MCF 10A (cell line): ENCODE results near the gene GOLGA2. TPM values are rescaled to one million over a fixed set of nuclear protein-coding genes. Genes with fewer than 3 reads are reported as not detected.
"Not testable (repeated sequence)": the region's sequence is repeated elsewhere in the genome, so short reads cannot be mapped to it uniquely, and the experiment has no call there.

ENCODE experiments used
- BruUV-seq: library from RNA; stranded (reverse); fragments of 400-500 nt; replicated peaks from 2 replicates; lab custom pipeline; 2021; lab: Mats Ljungman, UMichigan
- CTCF ChIA-PET: fragments of 300-600 bp; sonication (Branson Sonifier 250); formaldehyde crosslinking; extraction: SDS; loops from one replicate; lab custom pipeline; 2021; ENCODE audit warnings: antibody characterized with exemption, inconsistent platforms; lab: Yijun Ruan, JAX
- POLR2A ChIA-PET: fragments of 300-600, 350-650 bp; sonication (Branson Sonifier 250); formaldehyde crosslinking; extraction: SDS; loops from one replicate; lab custom pipeline; 2020; ENCODE audit warnings: antibody characterized with exemption, inconsistent platforms; lab: Yijun Ruan, JAX
- DNase-seq: peaks from one replicate; pipeline ENCODE4 v3.0.0-alpha.2; 2018; ENCODE audit not compliant: unreplicated experiment
- H3K27ac Mint-ChIP-seq: one replicate; pipeline ENCODE4 v1.8.0; 2022; ENCODE audit warnings: mild to moderate bottlenecking, low read depth, mixed read lengths; ENCODE audit not compliant: unreplicated experiment
- H3K27me3 Mint-ChIP-seq: one replicate; pipeline ENCODE4 v1.8.0; 2022; ENCODE audit warnings: mixed read lengths; ENCODE audit not compliant: insufficient read depth, unreplicated experiment
- H3K36me3 Mint-ChIP-seq: one replicate; pipeline ENCODE4 v1.8.0; 2022; ENCODE audit warnings: mild to moderate bottlenecking, moderate library complexity, mixed read lengths; ENCODE audit not compliant: insufficient read depth, unreplicated experiment
- H3K4me1 Mint-ChIP-seq: one replicate; pipeline ENCODE4 v1.8.0; 2022; ENCODE audit warnings: mixed read lengths; ENCODE audit not compliant: insufficient read depth, unreplicated experiment
- H3K4me3 Mint-ChIP-seq: one replicate; pipeline ENCODE4 v1.8.0; 2022; ENCODE audit warnings: mild to moderate bottlenecking, moderate library complexity, mixed read lengths; ENCODE audit not compliant: unreplicated experiment
- H3K9me3 Mint-ChIP-seq: one replicate; pipeline ENCODE4 v1.8.0; 2022; ENCODE audit warnings: mixed read lengths; ENCODE audit not compliant: unreplicated experiment
- CTCF ChIP-seq: fragments of 200-600 bp; IDR thresholded peaks from one replicate; pipeline ENCODE4 v1.8.0; 2022; ENCODE audit warnings: antibody characterized with exemption, mild to moderate bottlenecking; ENCODE audit not compliant: unreplicated experiment
- intact Hi-C: fragments of 100-400 bp; cut with micrococcal nuclease; formaldehyde crosslinking; loops from 2 replicates; pipeline ENCODE4 v1.14.1; 2022
- total RNA-seq: library from RNA; stranded (reverse); gene quantifications from 2 replicates; pipeline ENCODE4 v1.2.3, GENCODE V29; 2022

Gene GOLGA2
- total RNA-seq, 1 experiment from 2014 or later = 124 TPM

DNA sequence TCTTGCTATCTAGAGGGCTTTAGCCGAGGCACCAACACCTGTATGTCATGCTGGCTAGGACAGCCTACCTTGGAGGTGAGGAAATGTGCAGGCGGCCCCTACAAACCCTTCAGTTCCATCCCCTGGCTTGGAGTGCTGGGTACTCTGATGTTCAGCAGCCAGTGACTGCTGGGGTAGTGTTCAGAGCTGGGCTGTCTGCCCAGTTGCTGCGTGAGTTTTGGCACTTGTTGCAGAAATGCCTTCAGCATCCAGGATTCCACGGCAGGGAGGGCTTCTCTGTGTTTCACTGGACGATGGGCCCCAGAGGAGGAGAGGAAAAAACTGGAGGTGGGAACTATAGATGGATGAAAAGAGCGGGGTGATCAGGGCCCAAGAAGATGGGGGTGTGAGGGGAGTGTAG is 10.6 kb upstream of the GOLGA2 start:
- Mint-ChIP-seq H3K9me3 (no peaks in the 10 kb centered on the region), H3K36me3 (peaks cover 19% of the 10 kb centered on the region), H3K4me1 (no peaks in the 10 kb centered on the region), H3K27ac (no peak overlapping the region), H3K27me3 (no peaks in the 10 kb centered on the region), H3K4me3 (no peak overlapping the region)
- intact Hi-C loops = no loop called here
- BruUV-seq = no TSS peak
- ChIA-PET POLR2A (no interaction called here), CTCF (interaction anchor here (0.9 to 1.1 kb wide), 2 partner anchors 8 to 43 kb away, joined by 3 read pairs; no protein-coding TSS in a partner anchor)
- no peak for DNase-seq
- no peak for TF ChIP-seq CTCF

GRCh38 chr9:128285033-128285784 is 9.4 kb upstream of the GOLGA2 start:
- Mint-ChIP-seq H3K36me3 (peaks cover 19% of the 10 kb centered on the region), H3K27ac (no peak overlapping the region), H3K9me3 (no peaks in the 10 kb centered on the region), H3K27me3 (no peaks in the 10 kb centered on the region), H3K4me1 (no peaks in the 10 kb centered on the region), H3K4me3 (no peak overlapping the region)
- CTCF ChIA-PET = interaction anchor here (0.7 to 1.1 kb wide), 4 partner anchors 9 to 1715 kb away, joined by 3 read pairs; no protein-coding TSS in a partner anchor
- intact Hi-C loops = no loop called here
- POLR2A ChIA-PET = no interaction called here
- no TSS peak for BruUV-seq
- no peak for TF ChIP-seq CTCF
- no peak for DNase-seq

DNA sequence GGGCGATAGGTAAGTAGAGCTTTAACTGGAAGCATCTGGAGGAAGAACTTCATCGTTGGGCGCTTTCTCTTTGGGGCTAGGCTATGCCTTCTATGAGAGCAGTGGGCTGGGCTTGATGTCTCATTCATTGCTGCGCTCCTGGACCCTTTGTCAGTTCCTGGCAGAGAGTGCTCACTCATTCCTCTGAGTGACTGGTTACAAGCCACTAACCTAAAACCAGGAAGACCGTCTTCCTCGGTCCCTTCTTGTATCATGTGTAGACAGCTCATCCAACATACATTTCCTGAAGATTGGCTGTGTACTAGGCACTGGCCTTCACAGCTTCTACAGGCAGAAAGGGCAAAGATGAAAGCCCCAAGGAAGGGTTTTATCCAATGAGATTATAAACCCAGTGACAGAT is 6.7 kb upstream of the GOLGA2 start:
- Mint-ChIP-seq H3K27me3 (no peaks in the 10 kb centered on the region), H3K27ac (no peak overlapping the region), H3K36me3 (peaks cover under 1% of the 10 kb centered on the region), H3K4me1 (no peaks in the 10 kb centered on the region), H3K4me3 (no peak overlapping the region), H3K9me3 (no peaks in the 10 kb centered on the region)
- intact Hi-C loops = no loop called here
- ChIA-PET POLR2A (no interaction called here), CTCF (interaction anchor here (0.9 to 1.0 kb wide), 2 partner anchors 11 to 156 kb away, joined by 3 to 5 read pairs; no protein-coding TSS in a partner anchor)
- no TSS peak for BruUV-seq
- DNase-seq = no peak
- no peak for TF ChIP-seq CTCF

DNA sequence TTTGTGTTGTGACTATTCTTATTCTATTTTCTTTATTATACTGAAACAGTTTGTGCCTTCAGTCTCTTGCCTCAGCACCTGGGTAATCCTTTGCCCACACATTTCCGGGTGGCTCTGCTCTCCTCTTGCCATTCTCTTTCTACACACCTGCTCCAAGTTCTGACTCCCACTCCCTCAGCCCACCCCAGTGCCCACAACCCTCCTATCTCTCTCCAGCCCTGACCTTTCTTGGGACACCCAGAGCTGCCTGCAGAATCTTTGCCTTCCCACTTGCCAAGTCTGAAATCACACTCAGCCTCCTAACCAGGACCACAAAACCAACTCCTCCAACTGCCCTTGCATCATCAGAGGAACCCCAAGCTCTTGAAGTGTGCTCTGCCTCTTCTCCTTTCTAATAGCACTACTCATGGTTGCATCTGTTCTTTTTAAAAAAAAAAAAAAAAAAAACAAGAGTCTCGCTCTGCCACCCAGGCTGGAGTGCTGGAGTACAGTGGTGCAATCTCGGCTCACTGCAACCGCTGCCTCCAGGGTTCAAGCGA is 4.3 kb upstream of the GOLGA2 start:
- no peaks in the 10 kb centered on the region for H3K27me3 Mint-ChIP-seq
- peaks cover 13% of the 10 kb centered on the region for H3K36me3 Mint-ChIP-seq
- DNase-seq = no peak
- no peak for TF ChIP-seq CTCF
- peaks cover 8% of the 10 kb centered on the region for H3K4me1 Mint-ChIP-seq
- H3K4me3 Mint-ChIP-seq = no peak overlapping the region
- POLR2A ChIA-PET = interaction anchor here (0.6 kb wide), 1 partner anchor 26 kb away, joined by 3 read pairs; no protein-coding TSS in a partner anchor
- no TSS peak for BruUV-seq
- H3K9me3 Mint-ChIP-seq = no peaks in the 10 kb centered on the region
- intact Hi-C loops = no loop called here
- CTCF ChIA-PET = no interaction called here
- H3K27ac Mint-ChIP-seq = no peak overlapping the region

GRCh38 chr9:128279088-128280073 is 3.6 kb upstream of the GOLGA2 start:
- H3K27ac Mint-ChIP-seq, H3K27me3 Mint-ChIP-seq, H3K4me3 Mint-ChIP-seq, H3K9me3 Mint-ChIP-seq, DNase-seq, intact Hi-C loops, BruUV-seq, POLR2A ChIA-PET, CTCF ChIA-PET: not testable (repeated sequence)
- Mint-ChIP-seq H3K4me1 (peaks cover 13% of the 10 kb centered on the region), H3K36me3 (peaks cover 13% of the 10 kb centered on the region)
